Esophagus (tissue), 2 donors: ENCODE measurements around the gene USP31. TPM values are rescaled to one million over a fixed set of nuclear protein-coding genes. Genes with fewer than 3 reads are reported as not detected.

Experiments
- H3K27ac ChIP-seq, 2 donors: one replicate each; pipeline ENCODE4 v1.5.1; 2013; ENCODE audit warnings: low read depth in 2 of 2, mild to moderate bottlenecking in 2 of 2, inconsistent platforms in 1 of 2, low read length in 1 of 2, moderate library complexity in 1 of 2
- H3K27me3 ChIP-seq, 2 donors: one replicate each; pipeline ENCODE4 v1.6.1; 2013; ENCODE audit warnings: low read length in 2 of 2, control low read depth in 1 of 2, mild to moderate bottlenecking in 1 of 2; ENCODE audit not compliant: insufficient read depth in 2 of 2, control insufficient read depth in 1 of 2
- H3K36me3 ChIP-seq, 2 donors: one replicate each; pipeline ENCODE4 v1.6.1; 2013; ENCODE audit warnings: low read length in 1 of 2; ENCODE audit not compliant: control insufficient read depth in 2 of 2, insufficient read depth in 2 of 2
- H3K4me1 ChIP-seq, 2 donors: one replicate each; pipeline ENCODE4 v1.6.1; 2013; ENCODE audit warnings: low read length in 1 of 2; ENCODE audit not compliant: control insufficient read depth in 2 of 2, insufficient read depth in 2 of 2
- H3K4me3 ChIP-seq, 2 donors: one replicate each; pipeline ENCODE4 v1.5.1; 2013; ENCODE audit warnings: low read length in 2 of 2, mild to moderate bottlenecking in 2 of 2, low read depth in 1 of 2, moderate library complexity in 1 of 2
- H3K9me3 ChIP-seq, 2 donors: one replicate each; pipeline ENCODE4 v1.6.1; 2013; ENCODE audit warnings: mild to moderate bottlenecking in 2 of 2, low read depth in 1 of 2, low read length in 1 of 2, moderate library complexity in 1 of 2; ENCODE audit not compliant: control insufficient read depth in 2 of 2, insufficient read depth in 1 of 2
- WGBS, 2 donors: extraction: QIAGEN DNeasy Blood & Tissue Kit; methylation state at CpG; one replicate each; pipeline ENCODE4 v1.1.7; 2013; 5-methylcytosine and 5-hydroxymethylcytosine counted together
- polyA plus RNA-seq, 2 donors: library from polyadenylated mRNA; stranded (reverse); fragments of 200-250 nt; gene quantifications; one replicate each; pipeline ENCODE4 v1.2.3, GENCODE V29; 2013
- donor health status: healthy with polysubstance abuse.
- donor health status: Bipolar disorder and iron deficiency.

The USP31 gene
- polyA plus RNA-seq, 2 donors = 3.3 to 6.5 TPM

DNA sequence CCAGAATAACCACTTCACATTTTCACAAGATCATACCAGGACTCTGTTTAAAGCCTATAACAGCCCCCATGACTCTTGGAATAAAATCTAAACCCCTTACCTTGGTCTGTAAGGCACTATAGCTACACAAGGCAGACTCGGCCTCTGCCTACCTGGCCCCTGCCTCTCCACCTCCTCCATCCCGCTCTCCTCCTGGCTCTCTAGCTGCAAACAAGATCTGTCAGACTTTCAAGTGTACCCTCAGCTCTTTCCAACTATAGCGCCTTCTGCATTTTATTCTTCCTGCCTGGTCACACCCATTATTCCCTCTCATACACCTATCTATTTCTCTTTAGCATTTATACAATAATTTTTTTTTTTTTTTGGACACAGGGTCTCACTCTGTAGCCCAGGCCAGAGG lies 8.2 kb downstream of the USP31 start:
- Histone ChIP-seq H3K4me3 (no peak overlapping the region), H3K27ac (peak overlapping the region; percentile 55 to 86), H3K27me3 (no peaks in the 10 kb centered on the region), H3K4me1 (peaks cover 0 to 7% of the 10 kb centered on the region in 2 donors), H3K9me3 (peaks cover 0 to 3% of the 10 kb centered on the region in 2 donors), H3K36me3 (no peaks in the 10 kb centered on the region)
- 79 to 80% methylated on average over 3 of the region's 3 CpGs for WGBS, 2 donors

DNA sequence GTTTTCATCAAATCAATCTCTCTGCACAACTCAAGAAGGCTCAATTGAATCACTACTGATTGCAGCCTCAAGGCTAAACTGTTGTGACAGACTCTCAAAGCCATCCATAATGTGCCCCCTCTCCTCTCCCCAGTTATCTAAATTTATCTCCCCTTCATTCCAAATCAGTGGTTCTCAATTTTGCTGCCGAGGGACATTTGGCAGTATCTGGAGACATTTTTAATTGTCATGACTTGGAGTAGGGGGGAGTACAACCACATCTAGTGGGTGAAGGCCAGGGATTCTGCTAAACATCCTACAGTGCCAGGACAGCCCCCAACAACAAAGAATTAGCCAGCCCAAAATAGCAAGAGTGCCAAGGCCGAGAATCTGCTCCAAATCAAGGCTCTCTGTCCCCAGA lies 9.1 kb downstream of the USP31 start:
- H3K4me1 ChIP-seq = peaks cover 0 to 5% of the 10 kb centered on the region in 2 donors
- H3K4me3 ChIP-seq = no peak overlapping the region
- peaks cover 0 to 3% of the 10 kb centered on the region in 2 donors for H3K9me3 ChIP-seq
- no peaks in the 10 kb centered on the region for H3K36me3 ChIP-seq
- 48 to 53% methylated on average over 2 of the region's 2 CpGs for WGBS, 2 donors
- H3K27me3 ChIP-seq = no peaks in the 10 kb centered on the region
- H3K27ac ChIP-seq = peak overlapping the region in 1 of 2 donors; percentile 11

DNA sequence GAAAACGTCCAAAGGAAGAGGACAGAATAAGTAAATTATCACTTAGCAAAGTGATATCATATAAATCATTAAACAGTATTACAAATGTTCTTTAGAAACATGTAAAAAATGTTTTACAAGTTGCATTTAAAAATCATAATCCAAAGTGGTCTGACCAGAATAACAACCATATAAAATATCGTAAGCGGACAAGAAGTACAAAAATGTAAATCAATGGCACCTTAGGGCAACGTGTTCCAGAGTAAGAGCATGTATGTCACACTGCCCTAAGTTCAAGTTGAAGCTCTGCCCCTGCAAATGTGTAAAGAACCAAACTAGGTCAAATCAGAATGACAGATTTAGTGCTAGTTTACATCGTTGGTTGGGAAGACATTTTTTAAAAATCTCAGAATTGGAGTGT lies 11.4 kb downstream of the USP31 start:
- H3K9me3 ChIP-seq = peaks cover 0 to 3% of the 10 kb centered on the region in 2 donors
- no peak overlapping the region for H3K27ac ChIP-seq
- 40 to 59% methylated on average over 5 of the region's 5 CpGs for WGBS, 2 donors
- no peak overlapping the region for H3K4me3 ChIP-seq
- no peaks in the 10 kb centered on the region for H3K27me3 ChIP-seq
- no peaks in the 10 kb centered on the region for H3K36me3 ChIP-seq
- peaks cover 0 to 3% of the 10 kb centered on the region in 2 donors for H3K4me1 ChIP-seq

DNA sequence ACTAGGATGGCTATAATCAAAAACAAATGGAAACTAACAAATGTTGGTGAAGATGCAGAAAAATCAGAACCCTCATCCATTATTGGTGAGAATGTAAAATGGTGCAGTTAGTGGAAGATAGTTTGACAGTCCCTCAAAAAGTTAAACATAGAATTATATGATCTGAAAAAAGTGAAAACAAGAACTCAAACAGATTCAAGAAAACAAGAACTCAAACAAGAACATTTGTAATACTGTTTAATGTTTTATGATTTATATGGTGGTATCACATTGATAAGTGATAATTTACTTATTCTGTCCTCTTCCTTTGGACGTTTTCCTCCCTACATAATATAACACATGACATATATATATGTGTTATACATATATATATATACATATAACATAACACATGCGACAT lies 12.0 kb downstream of the USP31 start:
- Histone ChIP-seq H3K27me3 (no peaks in the 10 kb centered on the region), H3K36me3 (no peaks in the 10 kb centered on the region), H3K4me3 (no peak overlapping the region), H3K4me1 (peaks cover 0 to 1% of the 10 kb centered on the region in 2 donors), H3K9me3 (peaks cover 0 to 3% of the 10 kb centered on the region in 2 donors), H3K27ac (no peak overlapping the region)
- WGBS, 2 donors = 76 to 77% methylated on average over 2 of the region's 2 CpGs

DNA sequence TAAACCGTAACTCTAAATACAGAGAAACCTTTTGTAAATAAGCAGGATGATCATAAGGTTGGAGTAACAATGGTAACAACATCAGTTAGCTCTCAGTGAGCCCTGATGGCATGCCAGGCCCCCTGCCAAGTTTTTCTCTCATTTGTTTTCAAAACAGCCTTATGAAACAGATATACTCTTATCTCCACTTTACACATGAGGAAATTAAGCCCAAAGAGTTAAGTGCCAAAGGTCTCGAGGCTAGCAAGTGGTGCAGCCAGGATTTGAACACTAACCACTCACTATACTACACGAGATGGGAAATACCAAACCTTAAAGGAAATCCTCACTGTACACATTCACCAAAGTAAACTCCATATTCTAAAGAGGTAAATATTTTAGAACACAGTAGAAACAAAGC lies 15.0 kb downstream of the USP31 start:
- Histone ChIP-seq H3K4me1 (no peaks in the 10 kb centered on the region), H3K27me3 (no peaks in the 10 kb centered on the region), H3K4me3 (no peak overlapping the region), H3K36me3 (no peaks in the 10 kb centered on the region), H3K9me3 (peaks cover 0 to 3% of the 10 kb centered on the region in 2 donors), H3K27ac (peak overlapping the region in 1 of 2 donors; percentile 3)
- WGBS, 2 donors = 43% methylated on average over 3 of the region's 3 CpGs

DNA sequence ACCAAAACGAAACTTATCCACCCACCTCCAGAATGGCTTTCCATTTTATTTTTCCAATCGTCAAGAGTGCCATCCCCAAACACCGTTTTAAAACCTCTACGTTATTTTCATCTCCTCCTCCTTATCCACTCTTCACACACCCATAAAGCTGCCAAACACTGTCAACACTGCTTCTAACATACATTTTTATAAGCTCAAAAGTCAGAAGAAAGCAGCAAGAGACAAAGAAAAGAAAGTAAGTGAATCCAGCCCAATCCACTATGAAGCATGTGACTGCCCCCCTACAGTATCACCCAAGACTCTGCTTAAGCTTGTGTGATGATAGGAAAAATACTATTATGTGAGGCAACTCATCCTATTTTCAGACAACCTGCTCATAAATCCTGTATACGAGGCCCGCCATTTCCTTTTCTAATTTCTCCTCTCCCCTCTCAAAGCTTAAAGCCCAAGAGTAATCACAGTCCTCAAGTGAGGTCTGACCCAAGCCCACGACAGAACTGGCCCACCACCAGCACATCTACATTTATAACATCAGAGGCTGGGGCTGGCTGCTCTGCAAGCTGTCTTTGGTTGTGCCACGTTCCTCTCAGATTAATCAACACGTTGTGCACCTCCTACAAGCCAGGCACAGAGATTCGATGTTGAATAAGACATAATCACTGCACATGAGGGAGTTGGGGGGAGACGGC lies 16.3 kb downstream of the USP31 start:
- WGBS, 2 donors = 40 to 54% methylated on average over 11 of the region's 11 CpGs
- Histone ChIP-seq H3K4me1 (no peaks in the 10 kb centered on the region), H3K36me3 (no peaks in the 10 kb centered on the region), H3K27me3 (no peaks in the 10 kb centered on the region), H3K4me3 (no peak overlapping the region), H3K9me3 (peaks cover 0 to 3% of the 10 kb centered on the region in 2 donors), H3K27ac (peak overlapping the region; percentile 56 to 66)

DNA sequence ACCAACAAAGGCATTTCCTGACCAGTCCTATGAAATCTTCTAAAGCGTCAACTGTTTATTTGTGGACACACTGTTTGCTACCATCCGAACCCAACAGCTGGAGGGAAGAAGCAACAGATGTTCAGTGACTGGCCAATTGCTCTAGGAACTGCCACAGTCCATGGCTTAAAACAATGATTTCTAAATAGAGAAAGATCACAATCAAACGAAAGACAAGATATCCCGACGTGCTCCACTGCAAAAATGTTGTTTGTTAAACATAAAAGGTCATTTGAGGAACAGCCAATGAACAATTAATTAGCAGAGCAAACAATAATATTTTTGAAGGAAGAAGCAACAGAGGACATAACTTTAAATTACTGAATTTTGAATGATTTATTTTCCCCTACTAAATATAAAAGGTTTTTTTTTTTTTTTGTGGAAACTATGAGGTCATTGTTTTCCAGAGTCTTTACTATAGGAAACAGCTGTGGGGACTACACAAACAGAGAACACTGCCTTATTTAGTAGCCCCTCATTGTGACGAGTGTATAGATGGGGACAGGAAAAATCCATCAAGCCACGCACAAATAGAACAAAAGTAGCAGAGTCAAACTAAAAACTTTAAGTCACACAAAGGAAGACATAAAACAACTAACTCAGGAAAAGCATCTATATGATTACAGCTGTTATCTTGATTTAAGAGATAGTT lies 17.2 kb downstream of the USP31 start:
- H3K27me3 ChIP-seq = no peaks in the 10 kb centered on the region
- H3K4me3 ChIP-seq = no peak overlapping the region
- H3K36me3 ChIP-seq = no peaks in the 10 kb centered on the region
- WGBS, 2 donors = 37 to 44% methylated on average over 7 of the region's 7 CpGs
- no peaks in the 10 kb centered on the region for H3K4me1 ChIP-seq
- peaks cover 0 to 3% of the 10 kb centered on the region in 2 donors for H3K9me3 ChIP-seq
- H3K27ac ChIP-seq = peak overlapping the region in 1 of 2 donors; percentile 11

DNA sequence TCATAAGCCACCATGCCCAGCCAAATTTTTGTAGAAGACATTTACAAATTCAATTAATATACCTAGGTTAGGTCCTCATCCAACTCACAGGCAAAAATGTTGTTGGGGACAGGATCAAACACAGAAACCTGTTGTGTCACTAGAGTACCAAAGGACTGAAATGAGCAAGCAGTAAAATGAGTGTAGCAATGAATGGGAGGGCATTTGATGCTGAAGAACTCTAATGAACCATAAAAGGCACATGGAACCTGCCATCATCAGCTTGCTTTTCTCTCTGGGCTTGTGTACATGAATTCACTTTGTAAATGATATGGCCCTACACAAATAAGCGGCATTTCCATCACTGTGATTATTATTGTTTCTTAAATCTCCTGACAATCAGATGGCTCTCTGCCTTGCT lies 17.8 kb downstream of the USP31 start:
- Histone ChIP-seq H3K27ac (peak overlapping the region; percentile 32 to 57), H3K4me3 (no peak overlapping the region), H3K4me1 (no peaks in the 10 kb centered on the region)

DNA sequence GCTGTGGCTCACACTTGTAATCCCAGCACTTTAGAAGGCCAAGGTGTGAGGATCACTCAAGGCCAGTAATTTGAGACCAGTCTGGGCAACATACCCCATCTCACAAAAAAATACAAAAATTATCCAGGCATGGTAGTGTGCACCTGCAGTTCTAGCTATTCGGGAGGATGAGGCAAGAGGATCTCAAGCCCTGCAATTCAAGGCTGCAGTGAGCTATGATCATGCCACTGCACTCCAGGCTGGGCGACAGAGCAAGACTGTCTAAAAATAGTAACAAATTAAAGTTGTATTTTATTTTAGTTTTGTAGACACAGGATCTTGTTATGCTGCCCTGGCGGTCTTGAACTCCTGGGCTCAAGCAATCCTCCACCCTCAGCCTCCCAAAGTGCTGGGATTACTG lies 18.2 kb downstream of the USP31 start:
- no peaks in the 10 kb centered on the region for H3K9me3 ChIP-seq
- H3K36me3 ChIP-seq = no peaks in the 10 kb centered on the region
- H3K4me3 ChIP-seq = no peak overlapping the region
- H3K4me1 ChIP-seq = no peaks in the 10 kb centered on the region
- peak overlapping the region; percentile 32 to 57 for H3K27ac ChIP-seq
- H3K27me3 ChIP-seq = no peaks in the 10 kb centered on the region
- WGBS, 2 donors = 75 to 78% methylated on average over 3 of the region's 3 CpGs

More for the DNA sequence above, 17.8 kb downstream of the USP31 start:
- H3K27me3 ChIP-seq = no peaks in the 10 kb centered on the region
- 59 to 65% methylated on average over 1 of the region's 1 CpG for WGBS, 2 donors
- H3K36me3 ChIP-seq = no peaks in the 10 kb centered on the region
- H3K9me3 ChIP-seq = no peaks in the 10 kb centered on the region
